Activated B cell treated with CpG ODN at 0.5 μM for 24 hours (primary cell): Measurements from ENCODE around the gene PSMC1. TPM values are rescaled to one million over a fixed set of nuclear protein-coding genes. Genes with fewer than 3 reads are reported as not detected.

Source experiments
- ATAC-seq: fragments of 200-7000 bp; cut with Tn5 transposase; one replicate; pipeline ENCODE4 v1.10.0; 2021; ENCODE audit warnings: low read depth, mild to moderate bottlenecking, moderate library complexity
- CTCF ChIA-PET: fragments of 350-600 bp; sonication (Branson Sonifier 250); formaldehyde crosslinking; loops from one replicate; lab custom pipeline; 2021; ENCODE audit warnings: antibody characterized with exemption; lab: Charles Lee
- POLR2A ChIA-PET: fragments of 350-600 bp; sonication (Branson Sonifier 250); formaldehyde crosslinking; loops from one replicate; lab custom pipeline; 2021; ENCODE audit warnings: antibody characterized with exemption; lab: Charles Lee
- DNase-seq: peaks from one replicate; pipeline ENCODE4 v3.0.0; 2022
- H3K27ac Mint-ChIP-seq: one replicate; pipeline ENCODE4 v1.8.0; 2020; ENCODE audit warnings: mixed read lengths
- H3K27me3 Mint-ChIP-seq: one replicate; pipeline ENCODE4 v1.8.0; 2021; ENCODE audit warnings: mixed read lengths
- H3K36me3 Mint-ChIP-seq: one replicate; pipeline ENCODE4 v1.8.0; 2021; ENCODE audit warnings: low read depth, mixed read lengths
- H3K4me1 Mint-ChIP-seq: one replicate; pipeline ENCODE4 v1.8.0; 2021; ENCODE audit warnings: mixed read lengths
- H3K4me3 Mint-ChIP-seq: one replicate; pipeline ENCODE4 v1.8.0; 2020; ENCODE audit warnings: mild to moderate bottlenecking, mixed read lengths
- H3K9me3 Mint-ChIP-seq: one replicate; pipeline ENCODE4 v1.8.0; 2020; ENCODE audit warnings: mixed read lengths
- intact Hi-C: fragments of 100-400 bp; cut with micrococcal nuclease; formaldehyde crosslinking; loops from one replicate; pipeline ENCODE4 v1.15.1; 2024
- total RNA-seq: library from RNA; stranded (reverse); gene quantifications from 2 replicates; pipeline ENCODE4 v1.2.3, GENCODE V29; 2022
- TF ChIP-seq, protein P1 (sequence below): fragments of 200-600 bp; IDR thresholded peaks from one replicate; pipeline ENCODE4 v1.8.0; 2022; ENCODE audit warnings: antibody characterized with exemption, mild to moderate bottlenecking

The PSMC1 gene
- total RNA-seq, 1 donor from 2014 or later, result 101 TPM

DNA sequence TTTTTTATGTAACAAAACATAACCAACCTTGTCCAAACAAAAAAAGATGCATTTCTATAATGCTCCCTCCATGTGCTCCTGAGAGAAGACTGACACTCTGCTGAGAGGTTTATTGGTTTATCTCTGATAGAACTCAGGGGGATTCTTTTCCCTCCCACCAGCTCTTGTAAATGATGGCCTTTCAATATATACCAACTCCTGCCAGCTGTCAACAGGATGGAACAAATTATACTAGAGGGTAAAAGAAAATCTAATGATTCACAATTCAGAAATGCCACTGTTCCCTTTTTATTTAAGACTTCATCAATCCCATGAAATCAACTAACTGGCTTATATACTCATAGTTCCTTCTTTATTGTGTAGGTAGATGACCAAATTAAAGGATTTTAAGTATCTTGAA lies 25.4 kb downstream of the PSMC1 start:
- no peak for ATAC-seq
- Mint-ChIP-seq H3K4me1 (no peaks in the 10 kb centered on the region), H3K9me3 (no peaks in the 10 kb centered on the region), H3K4me3 (no peak overlapping the region), H3K27me3 (no peaks in the 10 kb centered on the region), H3K36me3 (peaks cover 74% of the 10 kb centered on the region), H3K27ac (no peak overlapping the region)
- DNase-seq, result no peak
- intact Hi-C loops, result no loop called here
- TF ChIP-seq, protein P1, sequence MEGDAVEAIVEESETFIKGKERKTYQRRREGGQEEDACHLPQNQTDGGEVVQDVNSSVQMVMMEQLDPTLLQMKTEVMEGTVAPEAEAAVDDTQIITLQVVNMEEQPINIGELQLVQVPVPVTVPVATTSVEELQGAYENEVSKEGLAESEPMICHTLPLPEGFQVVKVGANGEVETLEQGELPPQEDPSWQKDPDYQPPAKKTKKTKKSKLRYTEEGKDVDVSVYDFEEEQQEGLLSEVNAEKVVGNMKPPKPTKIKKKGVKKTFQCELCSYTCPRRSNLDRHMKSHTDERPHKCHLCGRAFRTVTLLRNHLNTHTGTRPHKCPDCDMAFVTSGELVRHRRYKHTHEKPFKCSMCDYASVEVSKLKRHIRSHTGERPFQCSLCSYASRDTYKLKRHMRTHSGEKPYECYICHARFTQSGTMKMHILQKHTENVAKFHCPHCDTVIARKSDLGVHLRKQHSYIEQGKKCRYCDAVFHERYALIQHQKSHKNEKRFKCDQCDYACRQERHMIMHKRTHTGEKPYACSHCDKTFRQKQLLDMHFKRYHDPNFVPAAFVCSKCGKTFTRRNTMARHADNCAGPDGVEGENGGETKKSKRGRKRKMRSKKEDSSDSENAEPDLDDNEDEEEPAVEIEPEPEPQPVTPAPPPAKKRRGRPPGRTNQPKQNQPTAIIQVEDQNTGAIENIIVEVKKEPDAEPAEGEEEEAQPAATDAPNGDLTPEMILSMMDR, result no peak
- POLR2A ChIA-PET, result no interaction called here
- CTCF ChIA-PET, result no interaction called here

GRCh38 chr14:90287791-90288190 lies 31.4 kb downstream of the PSMC1 start:
- intact Hi-C loops, result no loop called here
- Mint-ChIP-seq H3K4me3 (no peak overlapping the region), H3K36me3 (peaks cover 80% of the 10 kb centered on the region), H3K27ac (no peak overlapping the region), H3K27me3 (no peaks in the 10 kb centered on the region), H3K9me3 (no peaks in the 10 kb centered on the region), H3K4me1 (no peaks in the 10 kb centered on the region)
- POLR2A ChIA-PET, result no interaction called here
- no peak for ATAC-seq
- DNase-seq, result no peak
- CTCF ChIA-PET, result no interaction called here
- TF ChIP-seq, protein P1, result no peak

- no peaks in the 10 kb centered on the region for H3K4me1 Mint-ChIP-seq
- ChIA-PET POLR2A (interaction anchor here (0.7 to 1.2 kb wide), 2 partner anchors 108 to 419 kb away, joined by 3 to 8 read pairs; partner anchors contain the start of gene CALM1), CTCF (interaction anchor here (0.7 to 1.6 kb wide), 4 partner anchors 350 to 470 kb away, joined by 3 to 7 read pairs (median 4); no protein-coding TSS in a partner anchor)
- peaks cover 76% of the 10 kb centered on the region for H3K36me3 Mint-ChIP-seq
- no peaks in the 10 kb centered on the region for H3K9me3 Mint-ChIP-seq
- ATAC-seq (no peak), DNase-seq (no peak)
- no peak overlapping the region for H3K4me3 Mint-ChIP-seq
- no peak overlapping the region for H3K27ac Mint-ChIP-seq
- TF ChIP-seq, protein P1, result no peak
- intact Hi-C loops, result no loop called here
- no peaks in the 10 kb centered on the region for H3K27me3 Mint-ChIP-seq
These were observed 32.5 kb downstream of the PSMC1 start for GRCh38 chr14:90288651-90289355.

DNA sequence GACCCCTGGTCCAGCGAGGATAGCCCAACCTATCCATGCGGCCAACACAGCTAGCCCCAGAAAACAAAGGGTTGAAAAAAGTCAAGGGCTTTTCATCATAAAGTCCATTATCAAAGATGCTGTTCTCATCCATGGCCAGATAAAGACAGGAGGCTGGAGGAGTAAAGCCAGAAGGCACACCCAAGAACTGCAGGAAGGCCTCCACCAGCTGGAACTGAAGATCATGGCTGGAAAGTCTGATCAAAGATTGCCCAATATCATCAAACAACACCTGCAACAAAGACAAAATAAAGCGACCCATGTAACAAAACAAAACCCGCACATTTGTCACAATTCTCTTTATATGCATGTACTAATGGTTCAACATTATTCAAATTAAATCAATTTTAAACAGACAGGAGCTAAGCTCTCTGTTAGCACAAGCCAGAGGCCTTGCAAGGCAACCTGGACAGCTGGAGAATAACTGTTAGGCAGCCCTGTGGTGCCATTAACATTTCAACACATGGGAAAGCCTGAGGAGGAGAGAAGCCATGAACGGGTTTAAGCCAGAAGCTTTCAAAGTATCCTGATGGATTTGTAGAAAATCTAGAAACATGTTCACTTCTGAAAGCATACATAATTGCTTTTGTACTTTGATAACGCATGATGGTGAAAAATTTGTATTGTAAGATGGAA lies 34.1 kb downstream of the PSMC1 start:
- H3K27me3 Mint-ChIP-seq, result no peaks in the 10 kb centered on the region
- intact Hi-C loops, result no loop called here
- ATAC-seq (no peak), DNase-seq (no peak)
- ChIA-PET CTCF (no interaction called here), POLR2A (no interaction called here)
- no peak overlapping the region for H3K27ac Mint-ChIP-seq
- no peak overlapping the region for H3K4me3 Mint-ChIP-seq
- H3K36me3 Mint-ChIP-seq, result peaks cover 79% of the 10 kb centered on the region
- no peaks in the 10 kb centered on the region for H3K9me3 Mint-ChIP-seq
- no peaks in the 10 kb centered on the region for H3K4me1 Mint-ChIP-seq
- TF ChIP-seq, protein P1, result no peak

- intact Hi-C loops, result no loop called here
- H3K27ac Mint-ChIP-seq, result no peak overlapping the region
These were observed 35.3 kb downstream of the PSMC1 start for GRCh38 chr14:90291699-90292098.

More at GRCh38 chr14:90291699-90292098, 35.3 kb downstream of the PSMC1 start:
- Mint-ChIP-seq H3K27me3 (no peaks in the 10 kb centered on the region), H3K4me3 (no peak overlapping the region), H3K9me3 (no peaks in the 10 kb centered on the region), H3K4me1 (no peaks in the 10 kb centered on the region), H3K36me3 (peaks cover 78% of the 10 kb centered on the region)
- CTCF ChIA-PET, result no interaction called here
- TF ChIP-seq, protein P1, result no peak
- ATAC-seq (no peak), DNase-seq (no peak)
- POLR2A ChIA-PET, result no interaction called here
